HFF-Myc (cell line): ENCODE results near the gene NPTN.

ENCODE experiments used
- DNase-seq: peaks from one replicate; pipeline ENCODE4 v3.0.0-alpha.2; 2011; ENCODE audit warnings: low read depth; ENCODE audit errors: extremely low read depth
- H3K4me3 ChIP-seq: replicated peaks from 2 replicates; pipeline ENCODE4 v1.5.1; 2011; ENCODE audit warnings: low read depth, mild to moderate bottlenecking, control low read depth, low read length
- TF ChIP-seq, protein P1 (sequence below): IDR thresholded peaks from 2 replicates; pipeline ENCODE4 v1.5.1; 2012; ENCODE audit warnings: mild to moderate bottlenecking, low read depth, low read length, control low read depth; ENCODE audit errors: missing control alignments

NPTN gene

DNA sequence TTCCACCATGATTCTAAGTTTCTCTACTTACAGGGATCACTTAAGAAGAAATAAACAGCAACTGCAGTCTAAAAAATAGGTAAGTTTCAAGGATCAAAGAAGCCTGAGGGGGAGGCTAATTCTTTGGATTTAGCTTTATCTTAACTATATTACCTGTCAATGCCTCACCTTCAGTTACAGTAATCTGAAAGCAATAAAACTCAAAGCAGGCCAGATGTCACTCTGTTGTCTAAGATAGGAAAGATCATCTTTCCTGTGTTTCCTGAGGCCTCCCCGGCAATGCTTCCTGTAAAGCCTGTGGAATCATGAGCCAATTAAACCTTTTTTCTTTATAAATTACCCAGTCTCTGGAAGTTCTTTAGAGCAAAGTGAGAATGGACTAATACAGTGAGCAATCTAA, 60.2 kb downstream of the NPTN start:
- no peak for DNase-seq
- no peak overlapping the region for H3K4me3 ChIP-seq
- TF ChIP-seq, protein P1, sequence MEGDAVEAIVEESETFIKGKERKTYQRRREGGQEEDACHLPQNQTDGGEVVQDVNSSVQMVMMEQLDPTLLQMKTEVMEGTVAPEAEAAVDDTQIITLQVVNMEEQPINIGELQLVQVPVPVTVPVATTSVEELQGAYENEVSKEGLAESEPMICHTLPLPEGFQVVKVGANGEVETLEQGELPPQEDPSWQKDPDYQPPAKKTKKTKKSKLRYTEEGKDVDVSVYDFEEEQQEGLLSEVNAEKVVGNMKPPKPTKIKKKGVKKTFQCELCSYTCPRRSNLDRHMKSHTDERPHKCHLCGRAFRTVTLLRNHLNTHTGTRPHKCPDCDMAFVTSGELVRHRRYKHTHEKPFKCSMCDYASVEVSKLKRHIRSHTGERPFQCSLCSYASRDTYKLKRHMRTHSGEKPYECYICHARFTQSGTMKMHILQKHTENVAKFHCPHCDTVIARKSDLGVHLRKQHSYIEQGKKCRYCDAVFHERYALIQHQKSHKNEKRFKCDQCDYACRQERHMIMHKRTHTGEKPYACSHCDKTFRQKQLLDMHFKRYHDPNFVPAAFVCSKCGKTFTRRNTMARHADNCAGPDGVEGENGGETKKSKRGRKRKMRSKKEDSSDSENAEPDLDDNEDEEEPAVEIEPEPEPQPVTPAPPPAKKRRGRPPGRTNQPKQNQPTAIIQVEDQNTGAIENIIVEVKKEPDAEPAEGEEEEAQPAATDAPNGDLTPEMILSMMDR, result no peak

DNA sequence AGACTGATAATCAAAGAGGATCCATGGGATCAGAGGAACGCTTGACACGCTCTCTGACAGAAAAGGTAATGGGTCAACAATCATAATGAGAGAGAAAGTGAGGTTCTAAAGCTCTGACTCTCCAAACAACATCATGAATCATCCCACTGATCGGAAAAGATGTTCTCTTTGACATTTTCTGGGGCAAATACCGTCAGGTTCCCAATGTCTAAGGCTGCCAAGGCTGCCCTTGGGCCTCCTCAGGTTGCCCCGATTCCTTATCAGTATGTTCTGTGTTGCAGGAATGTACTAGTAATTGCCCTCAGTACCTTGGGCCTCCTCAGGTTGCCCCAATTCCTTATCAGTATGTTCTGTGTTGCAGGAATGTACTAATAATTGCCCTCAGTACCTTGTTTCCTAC, 60.9 kb downstream of the NPTN start:
- TF ChIP-seq, protein P1, result no peak
- no peak for DNase-seq
- no peak overlapping the region for H3K4me3 ChIP-seq

DNA sequence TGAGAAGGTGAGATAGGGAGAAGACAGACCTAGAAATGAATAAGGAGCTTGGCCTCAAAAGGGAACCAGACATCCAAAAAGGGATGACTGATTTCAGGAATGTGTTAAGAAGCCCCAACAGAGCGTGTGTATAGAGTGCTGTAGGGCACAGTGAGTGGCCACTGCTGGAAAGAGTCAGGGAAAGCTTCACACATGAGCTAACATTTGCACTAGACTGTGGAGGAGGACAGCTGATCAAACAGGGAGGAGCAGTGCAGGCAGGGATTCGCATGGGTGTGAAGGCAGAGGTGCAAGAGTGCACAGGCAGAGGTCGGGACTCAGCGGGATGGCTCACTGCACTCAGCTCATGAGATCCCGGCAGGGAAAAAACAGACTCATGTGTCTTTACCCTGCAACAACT, 61.8 kb downstream of the NPTN start:
- no peak overlapping the region for H3K4me3 ChIP-seq
- TF ChIP-seq, protein P1, result no peak
- no peak for DNase-seq

DNA sequence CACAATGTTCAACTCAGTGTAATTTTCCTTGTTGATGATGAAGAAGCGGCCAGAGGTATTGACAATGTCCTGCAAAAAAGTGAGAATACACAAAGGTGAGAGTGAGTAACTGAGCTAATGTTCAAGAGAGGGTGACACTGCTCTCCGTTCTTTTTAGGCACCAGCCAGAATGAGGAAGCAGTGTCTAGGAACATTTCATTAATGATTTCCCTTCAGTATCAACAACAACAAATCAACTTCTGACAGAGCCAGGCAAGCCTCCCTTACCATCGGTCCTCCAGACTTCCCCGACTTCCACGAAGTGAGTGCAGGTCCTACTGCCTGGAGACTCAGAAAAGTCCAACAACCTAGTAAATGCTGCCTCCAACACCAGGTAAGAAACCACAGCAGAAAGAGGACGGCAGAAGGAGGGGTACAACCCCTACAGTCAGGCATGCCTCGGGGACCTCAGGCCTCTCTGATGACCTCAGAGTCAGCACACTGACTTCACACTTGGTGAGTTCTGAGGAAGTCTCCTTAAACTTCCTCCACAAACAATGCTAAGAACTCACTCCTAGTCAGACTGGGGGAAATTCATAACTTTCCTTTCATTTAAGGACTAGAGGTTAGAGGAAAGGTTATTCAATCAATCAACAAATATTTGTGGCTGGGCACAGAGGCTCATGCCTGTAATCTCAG, 62.7 kb downstream of the NPTN start:
- no peak for DNase-seq
- H3K4me3 ChIP-seq, result no peak overlapping the region
- TF ChIP-seq, protein P1, result no peak

DNA sequence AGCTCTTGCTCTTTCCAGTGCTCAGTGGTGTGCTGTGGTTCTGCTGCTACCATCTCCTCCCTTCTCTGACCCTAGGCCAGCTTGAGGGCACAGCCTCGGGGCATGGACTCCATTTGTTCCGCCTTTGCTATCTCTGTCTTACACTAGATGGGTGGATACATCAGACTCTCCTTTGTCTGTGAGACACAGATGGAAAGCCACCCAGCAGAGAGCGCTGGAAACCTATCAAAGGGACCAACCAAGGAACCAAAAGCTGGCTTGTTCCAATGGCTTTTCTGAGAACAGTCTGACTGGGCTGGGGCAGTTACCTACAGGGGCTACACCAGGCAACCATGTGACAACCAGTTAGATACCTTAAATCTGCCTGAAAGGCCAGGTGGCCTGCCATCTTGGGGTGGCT, 63.8 kb downstream of the NPTN start:
- TF ChIP-seq, protein P1, result no peak
- DNase-seq, result no peak
- no peak overlapping the region for H3K4me3 ChIP-seq

DNA sequence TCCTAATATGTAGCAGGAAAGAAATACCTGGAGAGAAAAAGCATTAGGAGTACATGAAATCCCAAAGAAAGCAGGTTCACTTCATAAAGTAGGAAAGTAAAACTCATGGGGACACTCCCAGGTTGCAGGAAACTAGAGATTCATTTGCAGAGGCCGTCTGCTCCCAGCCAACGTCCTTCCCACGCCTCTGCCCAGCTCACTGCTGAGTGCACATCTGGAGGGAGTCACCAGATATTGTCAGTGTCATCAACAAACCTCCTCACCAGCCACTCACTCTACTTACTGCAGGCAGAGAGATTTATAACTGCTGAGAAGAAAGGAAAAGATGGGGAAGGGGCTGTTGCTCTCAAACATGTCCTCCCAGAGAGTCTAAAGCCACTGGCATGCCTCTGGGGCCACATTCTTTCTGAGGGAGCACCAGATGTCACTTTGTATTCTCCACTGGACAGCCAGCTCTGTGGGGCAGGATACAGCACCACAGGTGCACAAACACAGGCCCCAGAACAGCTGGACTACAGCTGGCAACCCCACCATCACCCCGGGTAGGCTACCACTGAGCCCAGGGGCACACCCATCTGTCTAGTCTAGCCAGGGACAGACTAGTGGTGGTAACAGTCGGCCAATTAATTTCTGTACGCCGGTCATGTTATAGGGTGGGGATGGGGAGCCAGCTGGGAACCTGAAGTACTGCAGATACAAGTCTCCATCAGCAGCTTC, 64.5 kb downstream of the NPTN start:
- no peak for DNase-seq
- no peak overlapping the region for H3K4me3 ChIP-seq
- TF ChIP-seq, protein P1, result no peak

DNA sequence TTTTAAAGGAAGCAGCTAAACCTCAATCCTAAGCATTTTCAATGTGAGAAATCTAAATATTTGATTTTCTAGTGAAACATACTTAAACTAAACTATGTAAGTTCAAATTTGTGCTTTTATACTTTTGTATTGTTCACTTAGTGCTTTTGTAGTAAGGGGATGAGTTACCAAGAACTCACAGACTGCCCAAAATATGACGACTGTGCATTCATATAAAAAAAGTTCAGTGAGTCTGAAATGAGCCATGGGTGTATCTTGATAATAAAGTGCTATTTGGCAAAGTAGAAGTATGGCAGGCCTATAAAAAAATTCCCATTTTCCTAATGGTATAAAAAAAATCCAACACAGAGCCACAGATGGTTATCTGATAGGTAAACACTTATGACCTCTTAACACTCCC, 66.2 kb downstream of the NPTN start:
- TF ChIP-seq, protein P1, result no peak
- no peak overlapping the region for H3K4me3 ChIP-seq
- no peak for DNase-seq
